ENCODE measurements around the gene ZRANB1. TPM values are rescaled to one million over a fixed set of nuclear protein-coding genes. Genes with fewer than 3 reads are reported as not detected.
A peak's percentile ranks its signal among the peaks of the same experiment; 100 is the strongest.

The ZRANB1 gene
- total and polyA plus RNA-seq, 2 experiments from 2014 or later = 4.2 to 26.7 TPM

DNA sequence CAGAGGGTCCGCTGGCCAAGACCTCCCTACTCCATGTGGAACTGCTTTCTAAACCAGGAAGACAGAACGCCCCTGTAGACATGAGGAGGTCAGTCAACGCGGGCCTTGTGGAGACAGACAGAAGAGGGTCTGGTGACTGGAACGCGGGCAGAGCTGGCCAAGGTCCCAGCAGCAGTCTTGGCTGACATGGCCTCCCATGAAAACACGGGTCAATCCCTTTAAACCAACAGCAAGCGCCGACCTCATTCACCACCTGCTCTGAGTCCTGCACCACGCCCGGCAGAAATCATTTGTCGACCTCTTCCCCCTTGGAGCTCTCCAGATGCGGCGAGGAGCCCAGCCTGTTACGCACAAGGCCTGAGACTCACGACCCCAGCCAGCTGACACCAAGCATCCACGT lies 78.5 kb downstream of the ZRANB1 start (continued):
- TF ChIP-seq, protein P1, sequence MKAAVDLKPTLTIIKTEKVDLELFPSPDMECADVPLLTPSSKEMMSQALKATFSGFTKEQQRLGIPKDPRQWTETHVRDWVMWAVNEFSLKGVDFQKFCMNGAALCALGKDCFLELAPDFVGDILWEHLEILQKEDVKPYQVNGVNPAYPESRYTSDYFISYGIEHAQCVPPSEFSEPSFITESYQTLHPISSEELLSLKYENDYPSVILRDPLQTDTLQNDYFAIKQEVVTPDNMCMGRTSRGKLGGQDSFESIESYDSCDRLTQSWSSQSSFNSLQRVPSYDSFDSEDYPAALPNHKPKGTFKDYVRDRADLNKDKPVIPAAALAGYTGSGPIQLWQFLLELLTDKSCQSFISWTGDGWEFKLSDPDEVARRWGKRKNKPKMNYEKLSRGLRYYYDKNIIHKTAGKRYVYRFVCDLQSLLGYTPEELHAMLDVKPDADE (IDR thresholded peaks at IDR 0.05) = no peak
- TF ChIP-seq EZH2 (IDR thresholded peaks at IDR 0.05; ENCODE audit: low read depth, unreplicated experiment) (no peak), ZNF331 (CRISPR knock-in tag; IDR thresholded peaks at IDR 0.05; ENCODE audit: low read depth) (no peak), STAT1 (IDR thresholded peaks at IDR 0.05; ENCODE audit: unreplicated experiment) (no peak)

DNA sequence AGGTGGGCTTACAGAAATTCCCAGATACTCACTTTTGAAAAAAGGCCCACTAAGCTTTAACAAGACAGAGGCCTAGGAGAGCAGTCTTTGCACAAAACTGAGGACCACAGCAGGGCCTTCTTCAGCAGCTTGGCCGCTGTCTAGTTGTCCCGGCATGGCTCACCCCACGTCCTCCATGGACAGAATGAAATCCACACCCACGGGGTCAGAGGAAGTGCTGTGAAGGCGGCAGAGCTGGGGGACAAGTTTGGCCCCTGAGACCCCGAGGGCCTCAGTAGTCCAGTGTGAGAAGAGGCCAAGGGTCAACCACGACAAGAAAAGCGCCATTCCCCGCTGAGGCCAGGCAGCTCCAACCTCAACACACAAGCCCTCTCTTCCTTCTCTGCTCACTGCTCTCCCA lies 78.9 kb downstream of the ZRANB1 start:
- Mint-ChIP-seq H3K27me3 (ENCODE audit: insufficient read depth, low read depth, poor library complexity) (peaks cover 19% of the 10 kb centered on the region), H3K4me1 (peaks cover 66% of the 10 kb centered on the region), H3K27ac (peak overlapping the region; percentile 24; the same call in 1 of the 2 replicates), H3K9me3 (peaks cover 21% of the 10 kb centered on the region), H3K4me3 (no peak overlapping the region), H3K36me3 (ENCODE audit: low read depth) (peaks cover 87% of the 10 kb centered on the region)
- Histone ChIP-seq H2AFZ (no peak overlapping the region), H3F3A (replicated peaks; ENCODE audit: low read depth) (no peaks in the 10 kb centered on the region), H3K4me2 (no peak overlapping the region), H3K27ac (ENCODE audit: low read depth) (no peak overlapping the region), H4K20me1 (replicated peaks; ENCODE audit: insufficient read depth) (peaks cover 70% of the 10 kb centered on the region), H3K4me3 (no peak overlapping the region), H3K9me2 (ENCODE audit: insufficient read depth) (no peaks in the 10 kb centered on the region), H3K4me1 (ENCODE audit: insufficient read depth) (peaks cover 28% of the 10 kb centered on the region; the same call in 1 of the 2 replicates), H3K27me3 (ENCODE audit: insufficient read depth) (no peaks in the 10 kb centered on the region), H3K36me3 (ENCODE audit: insufficient read depth) (no peaks in the 10 kb centered on the region; the same call in none of the 2 replicates), H3K79me2 (replicated peaks; ENCODE audit: insufficient read depth) (peaks cover 100% of the 10 kb centered on the region)
- DNase-seq (ENCODE audit: low spot score) (no peak), ATAC-seq (no peak)
- TF ChIP-seq, protein P1 (IDR thresholded peaks at IDR 0.05) = no peak
- no peak for TF ChIP-seq EZH2phosphoT487 (IDR thresholded peaks at IDR 0.05; ENCODE audit: unreplicated experiment)
- TF ChIP-seq, protein P2, sequence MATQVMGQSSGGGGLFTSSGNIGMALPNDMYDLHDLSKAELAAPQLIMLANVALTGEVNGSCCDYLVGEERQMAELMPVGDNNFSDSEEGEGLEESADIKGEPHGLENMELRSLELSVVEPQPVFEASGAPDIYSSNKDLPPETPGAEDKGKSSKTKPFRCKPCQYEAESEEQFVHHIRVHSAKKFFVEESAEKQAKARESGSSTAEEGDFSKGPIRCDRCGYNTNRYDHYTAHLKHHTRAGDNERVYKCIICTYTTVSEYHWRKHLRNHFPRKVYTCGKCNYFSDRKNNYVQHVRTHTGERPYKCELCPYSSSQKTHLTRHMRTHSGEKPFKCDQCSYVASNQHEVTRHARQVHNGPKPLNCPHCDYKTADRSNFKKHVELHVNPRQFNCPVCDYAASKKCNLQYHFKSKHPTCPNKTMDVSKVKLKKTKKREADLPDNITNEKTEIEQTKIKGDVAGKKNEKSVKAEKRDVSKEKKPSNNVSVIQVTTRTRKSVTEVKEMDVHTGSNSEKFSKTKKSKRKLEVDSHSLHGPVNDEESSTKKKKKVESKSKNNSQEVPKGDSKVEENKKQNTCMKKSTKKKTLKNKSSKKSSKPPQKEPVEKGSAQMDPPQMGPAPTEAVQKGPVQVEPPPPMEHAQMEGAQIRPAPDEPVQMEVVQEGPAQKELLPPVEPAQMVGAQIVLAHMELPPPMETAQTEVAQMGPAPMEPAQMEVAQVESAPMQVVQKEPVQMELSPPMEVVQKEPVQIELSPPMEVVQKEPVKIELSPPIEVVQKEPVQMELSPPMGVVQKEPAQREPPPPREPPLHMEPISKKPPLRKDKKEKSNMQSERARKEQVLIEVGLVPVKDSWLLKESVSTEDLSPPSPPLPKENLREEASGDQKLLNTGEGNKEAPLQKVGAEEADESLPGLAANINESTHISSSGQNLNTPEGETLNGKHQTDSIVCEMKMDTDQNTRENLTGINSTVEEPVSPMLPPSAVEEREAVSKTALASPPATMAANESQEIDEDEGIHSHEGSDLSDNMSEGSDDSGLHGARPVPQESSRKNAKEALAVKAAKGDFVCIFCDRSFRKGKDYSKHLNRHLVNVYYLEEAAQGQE (IDR thresholded peaks at IDR 0.05; ENCODE audit: unreplicated experiment) = no peak
- TF ChIP-seq, protein P3, sequence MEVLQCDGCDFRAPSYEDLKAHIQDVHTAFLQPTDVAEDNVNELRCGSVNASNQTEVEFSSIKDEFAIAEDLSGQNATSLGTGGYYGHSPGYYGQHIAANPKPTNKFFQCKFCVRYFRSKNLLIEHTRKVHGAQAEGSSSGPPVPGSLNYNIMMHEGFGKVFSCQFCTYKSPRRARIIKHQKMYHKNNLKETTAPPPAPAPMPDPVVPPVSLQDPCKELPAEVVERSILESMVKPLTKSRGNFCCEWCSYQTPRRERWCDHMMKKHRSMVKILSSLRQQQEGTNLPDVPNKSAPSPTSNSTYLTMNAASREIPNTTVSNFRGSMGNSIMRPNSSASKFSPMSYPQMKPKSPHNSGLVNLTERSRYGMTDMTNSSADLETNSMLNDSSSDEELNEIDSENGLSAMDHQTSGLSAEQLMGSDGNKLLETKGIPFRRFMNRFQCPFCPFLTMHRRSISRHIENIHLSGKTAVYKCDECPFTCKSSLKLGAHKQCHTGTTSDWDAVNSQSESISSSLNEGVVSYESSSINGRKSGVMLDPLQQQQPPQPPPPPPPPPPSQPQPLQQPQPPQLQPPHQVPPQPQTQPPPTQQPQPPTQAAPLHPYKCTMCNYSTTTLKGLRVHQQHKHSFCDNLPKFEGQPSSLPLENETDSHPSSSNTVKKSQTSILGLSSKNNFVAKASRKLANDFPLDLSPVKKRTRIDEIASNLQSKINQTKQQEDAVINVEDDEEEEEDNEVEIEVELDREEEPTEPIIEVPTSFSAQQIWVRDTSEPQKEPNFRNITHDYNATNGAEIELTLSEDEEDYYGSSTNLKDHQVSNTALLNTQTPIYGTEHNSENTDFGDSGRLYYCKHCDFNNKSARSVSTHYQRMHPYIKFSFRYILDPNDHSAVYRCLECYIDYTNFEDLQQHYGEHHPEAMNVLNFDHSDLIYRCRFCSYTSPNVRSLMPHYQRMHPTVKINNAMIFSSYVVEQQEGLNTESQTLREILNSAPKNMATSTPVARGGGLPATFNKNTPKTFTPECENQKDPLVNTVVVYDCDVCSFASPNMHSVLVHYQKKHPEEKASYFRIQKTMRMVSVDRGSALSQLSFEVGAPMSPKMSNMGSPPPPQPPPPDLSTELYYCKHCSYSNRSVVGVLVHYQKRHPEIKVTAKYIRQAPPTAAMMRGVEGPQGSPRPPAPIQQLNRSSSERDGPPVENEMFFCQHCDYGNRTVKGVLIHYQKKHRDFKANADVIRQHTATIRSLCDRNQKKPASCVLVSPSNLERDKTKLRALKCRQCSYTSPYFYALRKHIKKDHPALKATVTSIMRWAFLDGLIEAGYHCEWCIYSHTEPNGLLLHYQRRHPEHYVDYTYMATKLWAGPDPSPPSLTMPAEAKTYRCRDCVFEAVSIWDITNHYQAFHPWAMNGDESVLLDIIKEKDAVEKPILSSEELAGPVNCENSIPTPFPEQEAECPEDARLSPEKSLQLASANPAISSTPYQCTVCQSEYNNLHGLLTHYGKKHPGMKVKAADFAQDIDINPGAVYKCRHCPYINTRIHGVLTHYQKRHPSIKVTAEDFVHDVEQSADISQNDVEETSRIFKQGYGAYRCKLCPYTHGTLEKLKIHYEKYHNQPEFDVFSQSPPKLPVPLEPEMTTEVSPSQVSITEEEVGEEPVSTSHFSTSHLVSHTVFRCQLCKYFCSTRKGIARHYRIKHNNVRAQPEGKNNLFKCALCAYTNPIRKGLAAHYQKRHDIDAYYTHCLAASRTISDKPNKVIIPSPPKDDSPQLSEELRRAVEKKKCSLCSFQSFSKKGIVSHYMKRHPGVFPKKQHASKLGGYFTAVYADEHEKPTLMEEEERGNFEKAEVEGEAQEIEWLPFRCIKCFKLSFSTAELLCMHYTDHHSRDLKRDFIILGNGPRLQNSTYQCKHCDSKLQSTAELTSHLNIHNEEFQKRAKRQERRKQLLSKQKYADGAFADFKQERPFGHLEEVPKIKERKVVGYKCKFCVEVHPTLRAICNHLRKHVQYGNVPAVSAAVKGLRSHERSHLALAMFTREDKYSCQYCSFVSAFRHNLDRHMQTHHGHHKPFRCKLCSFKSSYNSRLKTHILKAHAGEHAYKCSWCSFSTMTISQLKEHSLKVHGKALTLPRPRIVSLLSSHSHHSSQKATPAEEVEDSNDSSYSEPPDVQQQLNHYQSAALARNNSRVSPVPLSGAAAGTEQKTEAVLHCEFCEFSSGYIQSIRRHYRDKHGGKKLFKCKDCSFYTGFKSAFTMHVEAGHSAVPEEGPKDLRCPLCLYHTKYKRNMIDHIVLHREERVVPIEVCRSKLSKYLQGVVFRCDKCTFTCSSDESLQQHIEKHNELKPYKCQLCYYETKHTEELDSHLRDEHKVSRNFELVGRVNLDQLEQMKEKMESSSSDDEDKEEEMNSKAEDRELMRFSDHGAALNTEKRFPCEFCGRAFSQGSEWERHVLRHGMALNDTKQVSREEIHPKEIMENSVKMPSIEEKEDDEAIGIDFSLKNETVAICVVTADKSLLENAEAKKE (CRISPR knock-in tag; IDR thresholded peaks at IDR 0.05) = no peak
- TF ChIP-seq JUNB (IDR thresholded peaks at IDR 0.05; ENCODE audit: unreplicated experiment) = no peak
- TF ChIP-seq, protein P4, sequence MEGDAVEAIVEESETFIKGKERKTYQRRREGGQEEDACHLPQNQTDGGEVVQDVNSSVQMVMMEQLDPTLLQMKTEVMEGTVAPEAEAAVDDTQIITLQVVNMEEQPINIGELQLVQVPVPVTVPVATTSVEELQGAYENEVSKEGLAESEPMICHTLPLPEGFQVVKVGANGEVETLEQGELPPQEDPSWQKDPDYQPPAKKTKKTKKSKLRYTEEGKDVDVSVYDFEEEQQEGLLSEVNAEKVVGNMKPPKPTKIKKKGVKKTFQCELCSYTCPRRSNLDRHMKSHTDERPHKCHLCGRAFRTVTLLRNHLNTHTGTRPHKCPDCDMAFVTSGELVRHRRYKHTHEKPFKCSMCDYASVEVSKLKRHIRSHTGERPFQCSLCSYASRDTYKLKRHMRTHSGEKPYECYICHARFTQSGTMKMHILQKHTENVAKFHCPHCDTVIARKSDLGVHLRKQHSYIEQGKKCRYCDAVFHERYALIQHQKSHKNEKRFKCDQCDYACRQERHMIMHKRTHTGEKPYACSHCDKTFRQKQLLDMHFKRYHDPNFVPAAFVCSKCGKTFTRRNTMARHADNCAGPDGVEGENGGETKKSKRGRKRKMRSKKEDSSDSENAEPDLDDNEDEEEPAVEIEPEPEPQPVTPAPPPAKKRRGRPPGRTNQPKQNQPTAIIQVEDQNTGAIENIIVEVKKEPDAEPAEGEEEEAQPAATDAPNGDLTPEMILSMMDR (conservative IDR thresholded peaks at IDR 0.05; ENCODE audit: low read depth in 2 of 2) = no peak
- TF ChIP-seq ZNF114 (CRISPR knock-in tag; IDR thresholded peaks at IDR 0.05) = no peak
- TF ChIP-seq POLR2AphosphoS5 (IDR thresholded peaks at IDR 0.05; ENCODE audit: low read depth) = no peak
- no peak for TF ChIP-seq STAT1 (IDR thresholded peaks at IDR 0.05; ENCODE audit: unreplicated experiment)
- no peak for TF ChIP-seq NANOG (IDR thresholded peaks at IDR 0.05; ENCODE audit: borderline replicate concordance)
